GM19238 (cell line): Measurements from ENCODE around the gene PPP1R12A.

Experiments used
- DNase-seq: peaks from one replicate; pipeline ENCODE4 v3.0.0; 2011; ENCODE audit warnings: low spot score; ENCODE audit not compliant: insufficient read length

Gene PPP1R12A

DNA sequence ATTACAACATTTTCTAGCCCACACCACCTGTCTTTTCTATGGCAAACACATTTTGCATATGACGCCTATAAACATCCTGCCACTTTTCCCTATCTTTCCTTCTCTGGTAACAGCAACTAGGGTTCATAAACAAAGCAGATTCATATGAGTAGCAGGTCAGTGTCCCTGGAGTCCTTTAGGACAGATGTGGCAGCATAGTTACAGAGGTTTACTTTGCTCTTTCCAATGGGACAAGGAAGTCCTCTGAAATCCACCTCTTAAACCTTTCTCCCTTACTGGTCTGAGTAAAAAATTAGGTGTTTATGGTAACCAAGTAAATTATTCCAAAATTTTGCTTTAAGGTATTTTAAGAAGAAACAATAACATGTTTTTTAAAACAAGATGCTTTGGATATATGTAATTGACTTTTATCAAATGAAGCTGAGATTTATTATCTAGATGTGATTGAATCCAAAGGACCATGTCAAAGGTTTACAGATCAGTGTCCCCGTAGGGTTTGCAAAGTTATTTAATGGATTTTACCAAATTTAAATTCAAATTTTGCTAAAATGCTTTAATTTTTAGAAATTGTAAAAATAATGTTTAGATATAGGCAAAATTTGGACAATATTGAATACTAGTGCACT, 164.9 kb downstream of the PPP1R12A start:
- DNase-seq: no peak

- no peak for DNase-seq
Measured at GRCh38 chr12:79769189-79769859, 165.6 kb downstream of the PPP1R12A start.

DNA sequence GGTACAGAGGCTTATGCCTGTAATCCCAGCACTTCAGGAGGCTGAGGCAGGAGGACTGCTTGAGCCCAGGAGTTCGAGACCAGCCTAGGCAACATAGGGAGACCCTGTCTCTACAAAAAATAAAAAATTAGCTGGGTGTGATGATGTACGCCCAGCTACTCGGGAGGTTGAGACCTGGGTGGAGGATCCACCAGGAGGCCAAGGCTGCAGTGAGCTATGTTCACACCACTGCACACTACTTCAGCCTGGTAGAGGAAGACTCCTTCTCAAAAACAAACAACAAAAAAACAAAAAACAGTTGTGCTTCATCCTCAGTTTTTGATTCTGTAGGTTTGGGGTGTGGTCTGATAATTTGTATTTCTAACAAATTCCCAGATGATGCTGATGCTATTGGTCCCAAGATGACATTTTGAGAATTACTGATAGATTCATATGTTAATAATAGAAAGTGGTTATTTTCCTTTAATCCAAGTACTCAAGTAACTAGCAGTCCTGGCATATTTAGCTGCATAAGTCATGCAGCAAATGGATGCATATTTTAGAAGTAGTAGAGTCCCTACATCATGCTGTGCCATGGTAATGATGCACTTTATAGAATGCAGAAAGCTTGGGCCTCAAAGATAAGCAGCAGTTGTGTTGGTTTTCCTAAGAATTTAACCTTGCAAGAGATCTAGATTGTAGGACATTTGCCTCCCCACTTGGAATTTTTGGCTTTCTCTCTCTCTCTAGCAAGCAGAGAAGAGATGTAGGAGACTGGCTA, 168.0 kb downstream of the PPP1R12A start:
- DNase-seq: no peak

DNA sequence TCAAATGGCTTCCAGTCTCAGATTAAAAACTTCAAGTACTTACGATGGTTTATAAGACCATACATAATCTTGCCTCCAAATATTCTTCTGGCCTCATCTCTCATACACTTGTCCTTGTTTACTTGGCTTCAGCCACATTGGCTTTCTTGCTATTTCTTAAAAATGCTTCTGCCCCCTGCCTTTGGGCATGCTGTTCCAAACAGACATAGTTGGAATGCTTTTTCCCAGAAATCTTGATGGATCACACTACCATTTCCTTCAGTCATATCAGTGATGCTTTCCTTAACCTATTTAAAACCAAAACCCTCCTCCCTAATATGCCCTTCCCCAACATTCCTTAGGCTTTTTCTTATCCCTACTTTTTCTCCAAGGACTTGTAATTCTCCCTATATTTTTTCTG, 169.7 kb downstream of the PPP1R12A start:
- DNase-seq: no peak

DNA sequence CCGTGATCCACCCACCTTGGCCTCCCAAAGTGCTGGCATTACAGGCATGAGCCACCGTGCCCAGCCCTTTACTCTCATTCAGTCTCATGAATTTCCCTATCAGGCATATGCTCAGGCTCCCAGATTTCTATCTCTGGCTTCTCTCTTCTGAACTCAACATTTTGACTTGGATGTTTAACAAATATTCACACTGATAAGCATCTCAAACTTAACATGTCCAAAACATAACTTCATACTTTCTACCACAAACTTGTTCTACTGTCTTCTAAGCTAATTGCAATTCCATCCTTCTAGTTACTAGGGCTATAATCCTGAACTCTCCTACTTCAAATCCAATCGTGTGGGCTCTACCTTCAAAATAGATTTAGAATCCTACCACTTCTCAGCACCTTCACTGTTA, 170.3 kb downstream of the PPP1R12A start:
- DNase-seq: no peak

DNA sequence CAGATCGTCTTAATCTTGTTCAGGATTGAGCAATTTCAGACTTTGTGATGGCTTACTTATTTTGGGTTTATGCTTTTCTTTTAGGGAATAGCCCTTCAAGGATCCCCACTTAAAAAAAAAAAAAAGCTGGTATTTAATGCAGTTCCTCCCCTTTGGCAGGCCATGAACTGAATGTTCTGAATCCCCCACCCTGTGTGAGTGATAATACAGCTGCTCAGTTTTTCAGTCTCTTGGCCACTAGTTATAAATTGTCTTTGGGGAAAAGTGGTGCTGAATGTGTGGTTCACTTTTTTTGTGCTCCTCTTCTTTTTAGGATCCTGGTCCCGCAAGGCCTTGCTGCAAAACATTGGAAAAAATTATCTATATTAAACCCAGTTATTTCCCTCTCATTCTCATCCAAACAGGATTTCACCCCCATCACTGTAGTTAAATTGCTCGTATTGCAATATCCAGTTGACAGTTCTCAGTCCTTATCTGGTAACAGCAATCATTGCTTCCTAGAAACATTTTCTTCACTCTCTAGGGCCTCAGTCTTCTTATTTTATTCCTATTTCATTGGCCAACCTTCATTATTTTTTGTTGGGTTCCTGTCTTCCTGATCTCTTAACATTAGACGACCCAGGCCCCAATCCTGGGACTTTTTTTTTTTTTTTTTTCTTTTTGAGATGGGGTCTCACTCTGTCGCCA, 171.0 kb downstream of the PPP1R12A start:
- no peak for DNase-seq

DNA sequence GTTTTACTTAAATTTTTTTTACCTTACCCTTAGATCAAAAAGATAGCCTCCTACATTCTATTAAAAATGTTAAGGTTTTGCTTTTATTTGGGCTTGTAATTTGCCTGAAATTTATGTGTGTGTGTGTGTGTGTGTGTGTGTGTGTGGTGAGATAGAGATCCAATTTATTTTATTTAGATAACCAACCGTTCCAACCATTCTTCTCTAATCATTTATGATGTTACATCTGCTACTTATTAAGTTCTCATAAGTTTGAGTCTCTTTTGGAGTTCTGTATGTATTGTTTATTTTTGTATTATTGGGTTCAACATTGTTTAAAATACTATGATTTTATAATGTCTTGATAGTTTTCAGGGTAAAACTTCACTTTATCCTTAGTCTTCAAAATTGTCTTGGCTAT, 173.6 kb downstream of the PPP1R12A start:
- no peak for DNase-seq

DNA sequence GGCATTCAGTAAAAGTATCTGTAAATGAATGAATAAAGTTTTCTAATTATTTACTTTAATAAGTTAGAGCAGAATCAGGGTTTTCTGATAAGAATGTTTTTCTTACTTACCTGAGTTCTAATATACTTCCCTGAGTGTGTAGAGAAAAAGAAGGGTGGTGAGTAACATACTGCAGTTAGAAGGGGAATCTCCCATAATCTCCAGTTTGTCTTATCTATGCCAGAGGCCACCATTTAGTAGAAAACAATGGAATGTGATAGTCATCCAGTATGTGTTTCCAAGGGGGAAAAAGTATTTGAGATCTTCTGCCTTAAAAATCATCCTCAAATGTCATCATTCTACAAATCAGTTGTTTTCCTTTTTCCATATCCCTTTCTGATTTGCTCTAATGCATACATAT, 187.6 kb downstream of the PPP1R12A start:
- no peak for DNase-seq

GRCh38 chr12:79737875-79738718, 196.8 kb downstream of the PPP1R12A start:
- peak; percentile 7 for DNase-seq

DNA sequence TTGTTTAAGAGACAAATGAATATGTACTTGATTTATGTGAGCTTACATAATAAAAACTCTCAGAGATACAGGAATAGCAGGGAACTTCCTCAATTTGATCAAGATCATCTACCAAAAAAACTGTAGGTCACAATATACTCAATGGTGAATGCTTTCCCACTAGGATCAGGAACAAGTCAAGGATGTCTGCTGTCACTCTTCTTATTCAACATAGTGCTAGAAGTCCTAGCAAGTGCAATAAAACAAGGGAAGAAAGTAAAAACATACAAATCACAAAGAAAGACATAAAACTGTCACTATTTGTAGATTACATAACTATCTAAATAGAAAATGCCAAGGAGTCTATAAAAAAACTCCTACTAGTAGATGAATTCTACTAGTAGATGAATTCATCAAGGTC, 202.3 kb downstream of the PPP1R12A start:
- no peak for DNase-seq

GRCh38 chr12:79725987-79726386, 208.9 kb downstream of the PPP1R12A start:
- no peak for DNase-seq
